Endodermal cell (in vitro differentiated cells): ENCODE data around the gene KLF18. TPM values are rescaled to one million over a fixed set of nuclear protein-coding genes. Genes with fewer than 3 reads are reported as not detected.

ENCODE experiments used
- DNase-seq: peaks from one replicate; pipeline ENCODE4 v3.0.0-alpha.2; 2017
- H3K27ac ChIP-seq: 2 replicates; pipeline ENCODE4 v1.5.1; 2013; ENCODE audit warnings: mild to moderate bottlenecking, low read depth, low read length, moderate library complexity
- H3K27me3 ChIP-seq: 2 replicates; pipeline ENCODE4 v1.6.1; 2013; ENCODE audit warnings: mild to moderate bottlenecking, low read length, moderate library complexity; ENCODE audit not compliant: insufficient read depth, control insufficient read depth, poor library complexity, severe bottlenecking
- H3K36me3 ChIP-seq: 2 replicates; pipeline ENCODE4 v1.7.0; 2013; ENCODE audit warnings: mild to moderate bottlenecking, low read length, moderate library complexity; ENCODE audit not compliant: control insufficient read depth, insufficient read depth
- H3K4me1 ChIP-seq: one replicate; pipeline ENCODE4 v1.7.0; 2013; ENCODE audit warnings: low read length; ENCODE audit not compliant: control insufficient read depth, insufficient read depth
- H3K4me3 ChIP-seq: 2 replicates; pipeline ENCODE4 v1.5.1; 2013; ENCODE audit warnings: mild to moderate bottlenecking, low read length, moderate library complexity
- H3K9ac ChIP-seq: 2 replicates; pipeline ENCODE4 v1.6.1; 2013; ENCODE audit warnings: mild to moderate bottlenecking, low read length, moderate library complexity; ENCODE audit not compliant: poor library complexity, severe bottlenecking; ENCODE audit errors: extremely low read depth
- H3K9me3 ChIP-seq: 2 replicates; pipeline ENCODE4 v1.6.1; 2013; ENCODE audit warnings: mild to moderate bottlenecking, low read length, moderate library complexity; ENCODE audit not compliant: control insufficient read depth
- H3K27ac Mint-ChIP-seq: 2 replicates; pipeline ENCODE4 v1.8.0; 2020; ENCODE audit warnings: mixed read lengths
- H3K27me3 Mint-ChIP-seq: 2 replicates; pipeline ENCODE4 v1.8.0; 2021; ENCODE audit warnings: mild to moderate bottlenecking, mixed read lengths; ENCODE audit not compliant: insufficient read depth
- H3K36me3 Mint-ChIP-seq: 2 replicates; pipeline ENCODE4 v1.8.0; 2020; ENCODE audit warnings: low read depth, mixed read lengths
- H3K4me1 Mint-ChIP-seq: 2 replicates; pipeline ENCODE4 v1.8.0; 2020; ENCODE audit warnings: mixed read lengths
- H3K4me3 Mint-ChIP-seq: 2 replicates; pipeline ENCODE4 v1.8.0; 2020; ENCODE audit warnings: mild to moderate bottlenecking, moderate library complexity, mixed read lengths
- H3K9me3 Mint-ChIP-seq: 2 replicates; pipeline ENCODE4 v1.8.0; 2020; ENCODE audit warnings: mild to moderate bottlenecking, mixed read lengths
- CTCF ChIP-seq: fragments of 200-600 bp; sonication (generic); conservative IDR thresholded peaks from 2 replicates; pipeline ENCODE4 v1.5.0; 2021; ENCODE audit warnings: antibody characterized with exemption, mild to moderate bottlenecking
- whole genome bisulfite sequencing, 2 experiments: methylation state at CpG; one replicate each; pipeline versions ENCODE4 v1.1.5 to v1.1.7; 2013; ENCODE audit warnings: missing lambda C conversion rate in 2 of 2, mixed read lengths in 1 of 2; ENCODE audit not compliant: insufficient coverage in 1 of 2, insufficient read length in 1 of 2; 5-methylcytosine and 5-hydroxymethylcytosine counted together
- total RNA-seq, 2 donors: library from RNA; stranded (reverse); fragmentation: NEBNext Ultra II Directional in 1 of 2; extraction: Animal tissue kit (Norgen Biotek cat#: 25700) in 1 of 2; gene quantifications; 2 replicates in 1 of 2; 3 replicates in 1 of 2; pipeline ENCODE4 v1.2.1, GENCODE V29; 2021

KLF18 gene
- total RNA-seq, 2 donors from 2014 or later, result not detected

GRCh38 chr1:44157903-44158302 is 16.5 kb upstream of the KLF18 start:
- WGBS, 2 experiments, result 82 to 93% methylated on average over 1 of the region's 1 CpG
- Histone ChIP-seq H3K36me3 (no peaks in the 10 kb centered on the region), H3K27me3 (no peaks in the 10 kb centered on the region), H3K9me3 (peaks cover 12% of the 10 kb centered on the region), H3K4me3 (no peak overlapping the region), H3K27ac (no peak overlapping the region), H3K4me1 (peaks cover 2% of the 10 kb centered on the region), H3K9ac (no peak overlapping the region)
- Mint-ChIP-seq H3K4me3 (no peak overlapping the region), H3K27ac (no peak overlapping the region), H3K4me1 (peaks cover 2% of the 10 kb centered on the region), H3K27me3 (no peaks in the 10 kb centered on the region), H3K36me3 (no peaks in the 10 kb centered on the region), H3K9me3 (peaks cover 16% of the 10 kb centered on the region)
- TF ChIP-seq CTCF, result no peak
- no peak for DNase-seq

- H3K4me1 Mint-ChIP-seq, result peaks cover 2% of the 10 kb centered on the region
- Histone ChIP-seq H3K27me3 (no peaks in the 10 kb centered on the region), H3K4me1 (peaks cover 2% of the 10 kb centered on the region), H3K9me3 (no peaks in the 10 kb centered on the region), H3K4me3 (no peak overlapping the region), H3K36me3 (no peaks in the 10 kb centered on the region), H3K9ac (no peak overlapping the region), H3K27ac (no peak overlapping the region)
- no peak for TF ChIP-seq CTCF
- H3K4me3 Mint-ChIP-seq, result no peak overlapping the region
- H3K27ac Mint-ChIP-seq, result peak overlapping the region; percentile 77
- H3K27me3 Mint-ChIP-seq, result peaks cover 3% of the 10 kb centered on the region
- WGBS, 2 experiments, result 75% methylated on average over 2 of the region's 3 CpGs; no CpG with 5 or more reads in 1 of the 2 experiments
- peak; percentile 61 for DNase-seq
- H3K9me3 Mint-ChIP-seq, result no peaks in the 10 kb centered on the region
- no peaks in the 10 kb centered on the region for H3K36me3 Mint-ChIP-seq
Observed at GRCh38 chr1:44154049-44154448, 12.6 kb upstream of the KLF18 start.

GRCh38 chr1:44152692-44153091 is 11.3 kb upstream of the KLF18 start:
- H3K9ac ChIP-seq, result no peak overlapping the region
- peaks cover 2% of the 10 kb centered on the region for H3K4me1 ChIP-seq
- no peak overlapping the region for H3K27ac ChIP-seq
- no peaks in the 10 kb centered on the region for H3K36me3 Mint-ChIP-seq
- H3K4me1 Mint-ChIP-seq, result peaks cover 2% of the 10 kb centered on the region
- H3K9me3 Mint-ChIP-seq, result no peaks in the 10 kb centered on the region
- no peaks in the 10 kb centered on the region for H3K9me3 ChIP-seq
- no peak overlapping the region for H3K27ac Mint-ChIP-seq
- no peak for DNase-seq
- no peak for TF ChIP-seq CTCF
- peaks cover 3% of the 10 kb centered on the region for H3K27me3 Mint-ChIP-seq
- H3K36me3 ChIP-seq, result no peaks in the 10 kb centered on the region
- H3K4me3 Mint-ChIP-seq, result no peak overlapping the region
- WGBS, 2 experiments, result 67% methylated on average over 1 of the region's 1 CpG; no CpG with 5 or more reads in 1 of the 2 experiments
- no peaks in the 10 kb centered on the region for H3K27me3 ChIP-seq
- H3K4me3 ChIP-seq, result no peak overlapping the region
